Stimulated activated naive CD8-positive, alpha-beta T cell treated with anti-CD3 and anti-CD28 coated beads, Interleukin-15, Interleukin-2, amounts not matched to agents 100 ng/mL and 50 ng/mL, for 24 hours (primary cell): ENCODE measurements around the gene DPEP1.

Experiments
- H3K27ac Mint-ChIP-seq: one replicate; pipeline ENCODE4 v1.8.0; 2021; ENCODE audit warnings: mild to moderate bottlenecking, mixed read lengths
- H3K27me3 Mint-ChIP-seq: one replicate; pipeline ENCODE4 v1.8.0; 2021; ENCODE audit warnings: mixed read lengths
- H3K36me3 Mint-ChIP-seq: one replicate; pipeline ENCODE4 v1.8.0; 2021; ENCODE audit warnings: low read depth, mixed read lengths
- H3K4me1 Mint-ChIP-seq: one replicate; pipeline ENCODE4 v1.8.0; 2021; ENCODE audit warnings: low read depth, mixed read lengths
- H3K4me3 Mint-ChIP-seq: one replicate; pipeline ENCODE4 v1.8.0; 2021; ENCODE audit warnings: mild to moderate bottlenecking, mixed read lengths
- H3K9me3 Mint-ChIP-seq: one replicate; pipeline ENCODE4 v1.8.0; 2021; ENCODE audit warnings: mixed read lengths

Gene DPEP1

GRCh38 chr16:89638455-89638854 lies 25.0 kb downstream of the DPEP1 start:
- Mint-ChIP-seq H3K9me3 (no peaks in the 10 kb centered on the region), H3K36me3 (no peaks in the 10 kb centered on the region), H3K4me3 (no peak overlapping the region)

GRCh38 chr16:89639385-89639784 lies 25.9 kb downstream of the DPEP1 start:
- no peaks in the 10 kb centered on the region for H3K27me3 Mint-ChIP-seq
- H3K27ac Mint-ChIP-seq, result no peak overlapping the region
- H3K36me3 Mint-ChIP-seq, result no peaks in the 10 kb centered on the region
- H3K9me3 Mint-ChIP-seq, result no peaks in the 10 kb centered on the region
- peaks cover 11% of the 10 kb centered on the region for H3K4me1 Mint-ChIP-seq
- H3K4me3 Mint-ChIP-seq, result no peak overlapping the region

More at GRCh38 chr16:89638455-89638854, 25.0 kb downstream of the DPEP1 start:
- peaks cover 11% of the 10 kb centered on the region for H3K4me1 Mint-ChIP-seq
- H3K27me3 Mint-ChIP-seq, result no peaks in the 10 kb centered on the region
- no peak overlapping the region for H3K27ac Mint-ChIP-seq

- Mint-ChIP-seq H3K4me1 (peaks cover 11% of the 10 kb centered on the region), H3K4me3 (peak overlapping the region; percentile 24), H3K36me3 (peaks cover 12% of the 10 kb centered on the region), H3K27ac (no peak overlapping the region), H3K27me3 (no peaks in the 10 kb centered on the region), H3K9me3 (no peaks in the 10 kb centered on the region)
Measured at GRCh38 chr16:89641458-89642119, 28.1 kb downstream of the DPEP1 start.

- Mint-ChIP-seq H3K9me3 (no peaks in the 10 kb centered on the region), H3K4me3 (no peak overlapping the region), H3K27me3 (no peaks in the 10 kb centered on the region), H3K36me3 (peaks cover 16% of the 10 kb centered on the region), H3K27ac (no peak overlapping the region), H3K4me1 (peaks cover 11% of the 10 kb centered on the region)
Measured at GRCh38 chr16:89642574-89642973, 29.1 kb downstream of the DPEP1 start.

- peaks cover 22% of the 10 kb centered on the region for H3K36me3 Mint-ChIP-seq
- no peaks in the 10 kb centered on the region for H3K9me3 Mint-ChIP-seq
- no peak overlapping the region for H3K4me3 Mint-ChIP-seq
- peaks cover 11% of the 10 kb centered on the region for H3K4me1 Mint-ChIP-seq
- no peak overlapping the region for H3K27ac Mint-ChIP-seq
- no peaks in the 10 kb centered on the region for H3K27me3 Mint-ChIP-seq
Measured at GRCh38 chr16:89643769-89644300, 30.4 kb downstream of the DPEP1 start.

GRCh38 chr16:89645122-89645521 lies 31.7 kb downstream of the DPEP1 start:
- Mint-ChIP-seq H3K27me3 (no peaks in the 10 kb centered on the region), H3K36me3 (peaks cover 25% of the 10 kb centered on the region), H3K9me3 (no peaks in the 10 kb centered on the region), H3K4me3 (no peak overlapping the region), H3K27ac (no peak overlapping the region), H3K4me1 (peaks cover 11% of the 10 kb centered on the region)

- H3K27ac Mint-ChIP-seq, result no peak overlapping the region
- peaks cover 31% of the 10 kb centered on the region for H3K36me3 Mint-ChIP-seq
Measured at GRCh38 chr16:89646270-89646669, 32.8 kb downstream of the DPEP1 start.

GRCh38 chr16:89646906-89647305 lies 33.5 kb downstream of the DPEP1 start:
- H3K4me3 Mint-ChIP-seq, result no peak overlapping the region
- H3K27ac Mint-ChIP-seq, result no peak overlapping the region
- H3K4me1 Mint-ChIP-seq, result no peaks in the 10 kb centered on the region
- no peaks in the 10 kb centered on the region for H3K27me3 Mint-ChIP-seq
- H3K9me3 Mint-ChIP-seq, result no peaks in the 10 kb centered on the region
- H3K36me3 Mint-ChIP-seq, result peaks cover 31% of the 10 kb centered on the region

More at GRCh38 chr16:89646270-89646669, 32.8 kb downstream of the DPEP1 start:
- Mint-ChIP-seq H3K27me3 (no peaks in the 10 kb centered on the region), H3K9me3 (no peaks in the 10 kb centered on the region), H3K4me1 (peaks cover 4% of the 10 kb centered on the region), H3K4me3 (no peak overlapping the region)

GRCh38 chr16:89651584-89651983 lies 38.1 kb downstream of the DPEP1 start:
- H3K36me3 Mint-ChIP-seq, result peaks cover 24% of the 10 kb centered on the region

GRCh38 chr16:89653656-89654295 lies 40.3 kb downstream of the DPEP1 start:
- no peak overlapping the region for H3K27ac Mint-ChIP-seq
- H3K9me3 Mint-ChIP-seq, result no peaks in the 10 kb centered on the region
- peaks cover 33% of the 10 kb centered on the region for H3K4me1 Mint-ChIP-seq
- H3K4me3 Mint-ChIP-seq, result peak overlapping the region; percentile 9
- H3K27me3 Mint-ChIP-seq, result no peaks in the 10 kb centered on the region
- H3K36me3 Mint-ChIP-seq, result peaks cover 22% of the 10 kb centered on the region

More at GRCh38 chr16:89651584-89651983, 38.1 kb downstream of the DPEP1 start:
- peaks cover 26% of the 10 kb centered on the region for H3K4me1 Mint-ChIP-seq
- H3K27me3 Mint-ChIP-seq, result no peaks in the 10 kb centered on the region
- H3K4me3 Mint-ChIP-seq, result no peak overlapping the region
- H3K9me3 Mint-ChIP-seq, result no peaks in the 10 kb centered on the region
- no peak overlapping the region for H3K27ac Mint-ChIP-seq

GRCh38 chr16:89655062-89655643 lies 41.7 kb downstream of the DPEP1 start:
- no peaks in the 10 kb centered on the region for H3K9me3 Mint-ChIP-seq
- H3K4me1 Mint-ChIP-seq, result peaks cover 40% of the 10 kb centered on the region
- no peaks in the 10 kb centered on the region for H3K27me3 Mint-ChIP-seq
- peak overlapping the region; percentile 90 for H3K4me3 Mint-ChIP-seq
- H3K36me3 Mint-ChIP-seq, result peaks cover 19% of the 10 kb centered on the region
- peak overlapping the region; percentile 45 for H3K27ac Mint-ChIP-seq

GRCh38 chr16:89656435-89657121 lies 43.1 kb downstream of the DPEP1 start:
- no peaks in the 10 kb centered on the region for H3K9me3 Mint-ChIP-seq
- peak overlapping the region; percentile 90 for H3K4me3 Mint-ChIP-seq
- H3K27ac Mint-ChIP-seq, result peak overlapping the region; percentile 63
- H3K4me1 Mint-ChIP-seq, result peaks cover 41% of the 10 kb centered on the region
- no peaks in the 10 kb centered on the region for H3K27me3 Mint-ChIP-seq
- peaks cover 28% of the 10 kb centered on the region for H3K36me3 Mint-ChIP-seq

- peak within 1 kb of the TSS; percentile 87 for H3K27ac Mint-ChIP-seq
- H3K9me3 Mint-ChIP-seq, result no peaks in the 10 kb centered on the region
- H3K27me3 Mint-ChIP-seq, result no peaks in the 10 kb centered on the region
- H3K4me3 Mint-ChIP-seq, result peak within 1 kb of the TSS; percentile 90
- H3K36me3 Mint-ChIP-seq, result peaks cover 31% of the 10 kb centered on the region
- peaks cover 41% of the 10 kb centered on the region for H3K4me1 Mint-ChIP-seq
Measured at GRCh38 chr16:89657442-89658220, 44.2 kb downstream of the DPEP1 start, which contains the start of the genes CHMP1A and SPATA33. Gene CHMP1A, minus strand, starts transcription at chr16:89657708. Its CDS starts 120 bp downstream, at chr16:89657588. Gene SPATA33, plus strand, starts transcription at chr16:89657836. Its CDS starts 76 bp downstream, at chr16:89657912.
